Progenitor cell of endocrine pancreas (in vitro differentiated cells): Measurements from ENCODE around the gene CDC42EP2. TPM values are rescaled to one million over a fixed set of nuclear protein-coding genes. Genes with fewer than 3 reads are reported as not detected.

Experiments used
- DNase-seq: peaks from one replicate; pipeline ENCODE4 v3.0.0; 2021; ENCODE audit warnings: low spot score; ENCODE audit not compliant: unreplicated experiment
- H3K27ac Mint-ChIP-seq: 2 replicates; pipeline ENCODE4 v1.8.0; 2021; ENCODE audit warnings: mild to moderate bottlenecking, moderate library complexity, mixed read lengths
- H3K27me3 Mint-ChIP-seq: 2 replicates; pipeline ENCODE4 v1.8.0; 2021; ENCODE audit warnings: mixed read lengths
- H3K36me3 Mint-ChIP-seq: 2 replicates; pipeline ENCODE4 v1.8.0; 2022; ENCODE audit warnings: mixed read lengths; ENCODE audit not compliant: insufficient read depth
- H3K4me1 Mint-ChIP-seq: 2 replicates; pipeline ENCODE4 v1.8.0; 2021; ENCODE audit warnings: low read depth, mixed read lengths
- H3K4me3 Mint-ChIP-seq: 2 replicates; pipeline ENCODE4 v1.8.0; 2021; ENCODE audit warnings: low read depth, mild to moderate bottlenecking, moderate library complexity, mixed read lengths
- H3K9me3 Mint-ChIP-seq: 2 replicates; pipeline ENCODE4 v1.8.0; 2021; ENCODE audit warnings: low read depth, mixed read lengths
- CTCF ChIP-seq: fragments of 200-600 bp; sonication (generic); IDR thresholded peaks from one replicate; pipeline ENCODE4 v1.5.0; 2021; ENCODE audit warnings: antibody characterized with exemption, mild to moderate bottlenecking; ENCODE audit not compliant: unreplicated experiment
- total RNA-seq: library from RNA; stranded (reverse); gene quantifications from 2 replicates; pipeline ENCODE4 v1.2.1, GENCODE V29; 2021

The CDC42EP2 gene
- total RNA-seq, 1 donor from 2014 or later = 5.9 TPM

- Mint-ChIP-seq H3K9me3 (no peaks in the 10 kb centered on the region), H3K4me3 (no peak overlapping the region), H3K27ac (no peak overlapping the region), H3K4me1 (peaks cover 1% of the 10 kb centered on the region), H3K27me3 (no peaks in the 10 kb centered on the region), H3K36me3 (peaks cover 16% of the 10 kb centered on the region)
- TF ChIP-seq CTCF = no peak
- no peak for DNase-seq
Measured at GRCh38 chr11:65286686-65287085, 28.0 kb upstream of the CDC42EP2 start.

DNA sequence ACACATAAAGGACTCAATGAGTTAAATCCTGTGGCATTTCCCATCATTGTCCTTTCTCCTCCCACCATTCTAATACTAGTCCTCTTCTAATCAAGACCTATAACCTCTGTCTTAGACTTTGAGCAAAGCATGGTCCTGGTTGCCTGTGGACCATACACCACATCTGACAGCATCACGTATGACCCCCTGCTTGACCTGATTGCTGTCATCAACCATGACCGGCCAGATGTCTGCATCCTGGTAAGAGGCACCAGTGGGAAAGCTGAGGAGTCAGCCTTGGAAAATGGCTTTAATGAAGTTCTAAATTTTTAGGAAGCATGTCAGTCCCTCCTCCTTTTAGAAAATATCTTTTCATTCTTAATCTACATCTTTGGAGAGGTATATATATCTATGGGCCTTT is 27.1 kb upstream of the CDC42EP2 start:
- H3K36me3 Mint-ChIP-seq = peaks cover 13% of the 10 kb centered on the region
- DNase-seq = no peak

GRCh38 chr11:65288706-65289536 is 25.7 kb upstream of the CDC42EP2 start:
- H3K27ac Mint-ChIP-seq = no peak overlapping the region
- no peaks in the 10 kb centered on the region for H3K27me3 Mint-ChIP-seq
- peaks cover 13% of the 10 kb centered on the region for H3K36me3 Mint-ChIP-seq
- H3K4me3 Mint-ChIP-seq = no peak overlapping the region
- no peak for TF ChIP-seq CTCF
- H3K9me3 Mint-ChIP-seq = no peaks in the 10 kb centered on the region
- no peak for DNase-seq
- H3K4me1 Mint-ChIP-seq = peaks cover 2% of the 10 kb centered on the region

More for the DNA sequence above, 27.1 kb upstream of the CDC42EP2 start:
- Mint-ChIP-seq H3K27me3 (no peaks in the 10 kb centered on the region), H3K4me3 (no peak overlapping the region), H3K9me3 (no peaks in the 10 kb centered on the region), H3K27ac (no peak overlapping the region), H3K4me1 (peaks cover 2% of the 10 kb centered on the region)
- no peak for TF ChIP-seq CTCF

DNA sequence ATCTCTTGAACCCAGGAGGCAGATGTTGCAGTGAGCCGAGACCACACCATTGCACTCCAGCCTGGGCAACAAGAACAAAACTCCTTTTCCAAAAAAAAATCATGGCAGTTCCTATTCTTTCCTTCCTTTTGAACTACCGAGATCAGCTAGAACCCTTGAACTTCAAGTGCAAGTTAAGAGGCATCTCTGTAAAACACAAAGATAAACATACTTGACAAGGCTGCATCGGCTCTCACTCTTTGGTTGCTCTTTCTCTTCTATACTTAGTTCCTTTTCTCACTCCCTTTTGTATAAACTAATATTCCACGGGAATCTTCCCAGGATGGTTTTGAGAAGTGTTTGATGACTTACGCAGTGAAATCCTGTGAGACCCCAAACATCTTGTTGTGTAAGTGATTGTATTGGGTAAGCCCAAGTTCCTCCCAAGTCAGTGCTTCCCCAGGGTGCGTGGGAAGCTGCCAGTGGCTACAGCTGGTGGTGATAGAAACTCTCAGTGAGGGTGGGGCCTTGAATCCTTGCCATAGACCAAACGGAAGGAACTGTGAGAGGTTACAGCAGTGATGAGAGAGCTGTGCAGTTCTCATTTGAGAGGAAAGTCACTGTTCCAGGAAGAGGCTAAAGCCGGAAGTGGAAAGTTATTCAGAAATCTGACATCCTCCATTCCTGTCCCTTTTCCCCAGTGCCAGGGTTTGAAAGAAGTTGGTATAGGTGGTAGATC is 24.1 kb upstream of the CDC42EP2 start:
- peaks cover 2% of the 10 kb centered on the region for H3K4me1 Mint-ChIP-seq
- H3K27me3 Mint-ChIP-seq = no peaks in the 10 kb centered on the region
- no peak overlapping the region for H3K4me3 Mint-ChIP-seq
- no peak overlapping the region for H3K27ac Mint-ChIP-seq
- no peaks in the 10 kb centered on the region for H3K9me3 Mint-ChIP-seq
- H3K36me3 Mint-ChIP-seq = peaks cover 20% of the 10 kb centered on the region
- DNase-seq = no peak
- TF ChIP-seq CTCF = no peak

DNA sequence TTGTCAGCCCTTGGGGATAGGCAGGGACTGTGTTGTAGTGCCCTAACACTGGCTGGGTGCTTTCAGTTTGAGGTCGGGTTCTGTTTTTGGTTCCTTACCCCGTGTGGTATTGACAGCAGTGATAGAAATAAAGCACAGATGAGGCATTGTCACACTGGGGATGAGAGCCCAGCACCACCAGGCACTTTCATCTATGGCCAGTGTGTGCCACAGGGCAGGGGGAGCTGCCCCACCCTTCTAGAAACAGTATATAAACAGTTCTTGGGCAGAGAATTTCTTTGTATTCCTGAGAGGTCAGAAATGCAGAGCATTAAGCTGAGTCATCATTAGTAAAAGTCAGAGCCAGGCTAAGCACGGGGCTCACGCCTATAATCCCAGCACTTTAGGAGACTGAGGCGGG is 23.1 kb upstream of the CDC42EP2 start:
- Mint-ChIP-seq H3K27ac (no peak overlapping the region), H3K27me3 (no peaks in the 10 kb centered on the region), H3K36me3 (peaks cover 24% of the 10 kb centered on the region), H3K9me3 (no peaks in the 10 kb centered on the region), H3K4me3 (no peak overlapping the region), H3K4me1 (peaks cover 2% of the 10 kb centered on the region)
- TF ChIP-seq CTCF = no peak
- DNase-seq = no peak
